ENCODE measurements around the gene CUEDC1. TPM values are rescaled to one million over a fixed set of nuclear protein-coding genes. Genes with fewer than 3 reads are reported as not detected.
A peak's percentile ranks its signal among the peaks of the same experiment; 100 is the strongest.

The CUEDC1 gene
- total RNA-seq, 1 experiment from 2014 or later, result 53.5 TPM

DNA sequence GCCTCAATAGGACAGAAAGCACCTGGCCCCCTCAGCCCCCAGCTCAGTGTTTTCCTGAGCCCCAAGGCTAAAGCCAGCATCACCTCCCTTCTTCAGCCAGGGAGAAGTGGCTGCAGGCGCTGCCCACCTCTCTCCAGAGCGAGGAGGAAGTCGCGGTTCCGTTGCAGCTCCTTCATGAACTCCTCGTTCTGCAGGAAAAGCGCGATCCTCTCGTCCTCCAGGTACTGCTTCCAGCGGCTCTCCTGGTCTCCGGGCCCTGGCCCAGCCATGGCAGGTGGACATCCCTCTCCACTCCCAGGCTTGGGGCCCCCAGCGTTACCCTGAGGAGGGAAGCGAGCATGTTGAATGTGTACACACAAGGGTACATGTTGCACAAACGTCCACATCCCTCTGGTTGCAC lies 82.7 kb downstream of the CUEDC1 start:
- no peak overlapping the region for H3K4me3 ChIP-seq (ENCODE audit: low read depth, low read length, poor library complexity, severe bottlenecking)
- H3K36me3 ChIP-seq (ENCODE audit: insufficient read depth, low read length, poor library complexity, severe bottlenecking), result peaks cover 26% of the 10 kb centered on the region
- ChIA-PET POLR2A (ENCODE audit: low non-redundant PET) (interaction anchor here (0.6 kb wide), 1 partner anchor 121 kb away, joined by 5 read pairs; no protein-coding TSS in a partner anchor), CTCF (no interaction called here)
- TF ChIP-seq, protein P1, sequence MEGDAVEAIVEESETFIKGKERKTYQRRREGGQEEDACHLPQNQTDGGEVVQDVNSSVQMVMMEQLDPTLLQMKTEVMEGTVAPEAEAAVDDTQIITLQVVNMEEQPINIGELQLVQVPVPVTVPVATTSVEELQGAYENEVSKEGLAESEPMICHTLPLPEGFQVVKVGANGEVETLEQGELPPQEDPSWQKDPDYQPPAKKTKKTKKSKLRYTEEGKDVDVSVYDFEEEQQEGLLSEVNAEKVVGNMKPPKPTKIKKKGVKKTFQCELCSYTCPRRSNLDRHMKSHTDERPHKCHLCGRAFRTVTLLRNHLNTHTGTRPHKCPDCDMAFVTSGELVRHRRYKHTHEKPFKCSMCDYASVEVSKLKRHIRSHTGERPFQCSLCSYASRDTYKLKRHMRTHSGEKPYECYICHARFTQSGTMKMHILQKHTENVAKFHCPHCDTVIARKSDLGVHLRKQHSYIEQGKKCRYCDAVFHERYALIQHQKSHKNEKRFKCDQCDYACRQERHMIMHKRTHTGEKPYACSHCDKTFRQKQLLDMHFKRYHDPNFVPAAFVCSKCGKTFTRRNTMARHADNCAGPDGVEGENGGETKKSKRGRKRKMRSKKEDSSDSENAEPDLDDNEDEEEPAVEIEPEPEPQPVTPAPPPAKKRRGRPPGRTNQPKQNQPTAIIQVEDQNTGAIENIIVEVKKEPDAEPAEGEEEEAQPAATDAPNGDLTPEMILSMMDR (conservative IDR thresholded peaks at IDR 0.05; ENCODE audit: low read depth, low read length), result no peak
- no peak for TF ChIP-seq EZH2 (IDR thresholded peaks at IDR 0.05; ENCODE audit: borderline replicate concordance, low read depth, low read length, poor library complexity, severe bottlenecking)
- H3K27me3 ChIP-seq (replicated peaks; ENCODE audit: insufficient read depth, low read depth, low read length, poor library complexity), result no peaks in the 10 kb centered on the region
- H3K9me3 ChIP-seq (ENCODE audit: low read depth, low read length, poor library complexity, severe bottlenecking), result no peaks in the 10 kb centered on the region
- H3K4me1 ChIP-seq (ENCODE audit: insufficient read depth, low read length, poor library complexity, severe bottlenecking), result peaks cover 53% of the 10 kb centered on the region
- no TSS peak for BruUV-seq (replicated peaks)
- intact Hi-C loops (cut with micrococcal nuclease; ENCODE audit: unreplicated experiment), result no loop called here
- no peak for DNase-seq (ENCODE audit: low spot score)
- peak overlapping the region; percentile 95 for H3K27ac ChIP-seq (ENCODE audit: low read depth, low read length, poor library complexity, severe bottlenecking)

DNA sequence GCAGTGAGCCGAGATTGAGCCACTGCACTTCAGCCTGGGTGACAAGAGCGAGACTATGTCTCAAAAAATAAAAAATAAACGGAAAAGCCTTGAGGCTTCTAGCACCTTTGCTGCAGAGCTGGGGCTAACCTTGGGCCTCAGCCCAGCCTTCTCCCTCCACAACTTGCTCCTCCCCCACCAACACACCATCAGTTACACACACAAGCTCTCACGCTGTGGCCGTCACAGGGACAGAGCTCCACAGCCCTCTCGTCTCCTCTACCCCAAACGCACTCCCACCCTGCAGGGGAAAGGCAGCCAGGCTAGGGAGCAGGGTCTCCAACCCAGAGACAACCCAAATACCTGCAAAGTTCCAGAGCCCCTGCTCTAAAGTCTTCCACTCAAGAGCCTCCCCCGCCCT lies 83.3 kb downstream of the CUEDC1 start:
- POLR2A ChIA-PET (ENCODE audit: low non-redundant PET), result interaction anchor here (0.6 to 0.7 kb wide), 2 partner anchors 121 to 275 kb away, joined by 4 to 5 read pairs; no protein-coding TSS in a partner anchor
- Histone ChIP-seq H3K27ac (ENCODE audit: low read depth, low read length, poor library complexity, severe bottlenecking) (no peak overlapping the region), H3K4me1 (ENCODE audit: insufficient read depth, low read length, poor library complexity, severe bottlenecking) (peaks cover 46% of the 10 kb centered on the region)

DNA sequence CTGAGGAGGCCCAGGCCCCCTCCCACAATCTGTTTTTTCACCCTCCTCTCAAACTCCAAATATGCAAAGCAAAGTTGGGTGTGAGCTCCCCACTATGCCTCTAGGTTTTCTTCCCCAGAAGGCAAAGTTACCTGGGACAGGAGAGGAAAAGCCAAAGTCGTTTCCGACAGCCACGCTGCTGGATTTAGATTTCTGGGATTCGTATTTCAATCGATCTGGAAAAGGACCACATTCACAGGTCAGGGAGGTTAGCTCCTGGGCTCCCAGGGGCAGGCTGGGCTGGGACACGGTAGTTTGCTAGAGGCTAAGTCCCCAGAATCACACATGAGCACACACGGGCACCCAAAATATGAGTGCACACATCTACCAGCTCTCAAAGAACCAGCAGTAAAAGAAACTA lies 84.1 kb downstream of the CUEDC1 start:
- Histone ChIP-seq H3K36me3 (ENCODE audit: insufficient read depth, low read length, poor library complexity, severe bottlenecking) (peaks cover 26% of the 10 kb centered on the region), H3K4me1 (ENCODE audit: insufficient read depth, low read length, poor library complexity, severe bottlenecking) (peaks cover 39% of the 10 kb centered on the region), H3K27ac (ENCODE audit: low read depth, low read length, poor library complexity, severe bottlenecking) (peak overlapping the region; percentile 59), H3K27me3 (replicated peaks; ENCODE audit: insufficient read depth, low read depth, low read length, poor library complexity) (no peaks in the 10 kb centered on the region), H3K4me3 (ENCODE audit: low read depth, low read length, poor library complexity, severe bottlenecking) (no peak overlapping the region), H3K9me3 (ENCODE audit: low read depth, low read length, poor library complexity, severe bottlenecking) (no peaks in the 10 kb centered on the region)
- intact Hi-C loops (cut with micrococcal nuclease; ENCODE audit: unreplicated experiment), result no loop called here
- no peak for TF ChIP-seq EZH2 (IDR thresholded peaks at IDR 0.05; ENCODE audit: borderline replicate concordance, low read depth, low read length, poor library complexity, severe bottlenecking)
- TF ChIP-seq, protein P1 (conservative IDR thresholded peaks at IDR 0.05; ENCODE audit: low read depth, low read length), result no peak
- no TSS peak for BruUV-seq (replicated peaks)
- ChIA-PET POLR2A (ENCODE audit: low non-redundant PET) (no interaction called here), CTCF (no interaction called here)
- DNase-seq (ENCODE audit: low spot score), result no peak

More for the DNA sequence above, 83.3 kb downstream of the CUEDC1 start:
- DNase-seq (ENCODE audit: low spot score), result no peak
- CTCF ChIA-PET, result no interaction called here
- no TSS peak for BruUV-seq (replicated peaks)
- H3K9me3 ChIP-seq (ENCODE audit: low read depth, low read length, poor library complexity, severe bottlenecking), result no peaks in the 10 kb centered on the region
- no peak overlapping the region for H3K4me3 ChIP-seq (ENCODE audit: low read depth, low read length, poor library complexity, severe bottlenecking)
- H3K27me3 ChIP-seq (replicated peaks; ENCODE audit: insufficient read depth, low read depth, low read length, poor library complexity), result no peaks in the 10 kb centered on the region
- intact Hi-C loops (cut with micrococcal nuclease; ENCODE audit: unreplicated experiment), result no loop called here
- H3K36me3 ChIP-seq (ENCODE audit: insufficient read depth, low read length, poor library complexity, severe bottlenecking), result peaks cover 26% of the 10 kb centered on the region
- TF ChIP-seq, protein P1 (conservative IDR thresholded peaks at IDR 0.05; ENCODE audit: low read depth, low read length), result no peak
- TF ChIP-seq EZH2 (IDR thresholded peaks at IDR 0.05; ENCODE audit: borderline replicate concordance, low read depth, low read length, poor library complexity, severe bottlenecking), result no peak
